Measurements from ENCODE around the gene GABRR1.
A peak's percentile ranks its signal among the peaks of the same experiment; 100 is the strongest.

Gene GABRR1

GRCh38 chr6:89161326-89162046, 55.7 kb downstream of the GABRR1 start:
- Histone ChIP-seq H3K36me3 (ENCODE audit: control insufficient read depth, insufficient read depth, low read length) (no peaks in the 10 kb centered on the region), H3K4me3 (ENCODE audit: low read depth, low read length) (no peak overlapping the region), H3K4me1 (no peaks in the 10 kb centered on the region), H3K79me2 (no peaks in the 10 kb centered on the region), H3K9me3 (ENCODE audit: control insufficient read depth, low read length) (no peaks in the 10 kb centered on the region), H2AFZ (no peak overlapping the region), H3K27ac (peak overlapping the region; percentile 43), H3K9ac (no peak overlapping the region), H3K27me3 (ENCODE audit: control insufficient read depth, insufficient read depth, low read length) (no peaks in the 10 kb centered on the region), H3K4me2 (ENCODE audit: low read length) (no peak overlapping the region)
- TF ChIP-seq CTCF (IDR thresholded peaks at IDR 0.05) = no peak

- no peak for TF ChIP-seq CTCF (IDR thresholded peaks at IDR 0.05)
- Histone ChIP-seq H3K4me3 (ENCODE audit: low read depth, low read length) (no peak overlapping the region), H2AFZ (no peak overlapping the region), H3K36me3 (ENCODE audit: control insufficient read depth, insufficient read depth, low read length) (no peaks in the 10 kb centered on the region), H3K9ac (no peak overlapping the region), H3K27me3 (ENCODE audit: control insufficient read depth, insufficient read depth, low read length) (no peaks in the 10 kb centered on the region), H3K27ac (no peak overlapping the region), H3K9me3 (ENCODE audit: control insufficient read depth, low read length) (no peaks in the 10 kb centered on the region), H3K4me2 (ENCODE audit: low read length) (no peak overlapping the region), H3K4me1 (no peaks in the 10 kb centered on the region), H3K79me2 (peaks cover 2% of the 10 kb centered on the region)
Measured at GRCh38 chr6:89160331-89161092, 56.6 kb downstream of the GABRR1 start.

- no peak overlapping the region for H2AFZ ChIP-seq
Measured at GRCh38 chr6:89154131-89154530, 63.0 kb downstream of the GABRR1 start.

GRCh38 chr6:89148016-89148750, 69.0 kb downstream of the GABRR1 start:
- no peak overlapping the region for H2AFZ ChIP-seq
- no peaks in the 10 kb centered on the region for H3K79me2 ChIP-seq
- H3K9ac ChIP-seq = no peak overlapping the region
- TF ChIP-seq CTCF (IDR thresholded peaks at IDR 0.05) = no peak
- no peaks in the 10 kb centered on the region for H3K36me3 ChIP-seq (ENCODE audit: control insufficient read depth, insufficient read depth, low read length)
- H3K27me3 ChIP-seq (ENCODE audit: control insufficient read depth, insufficient read depth, low read length) = no peaks in the 10 kb centered on the region
- H3K27ac ChIP-seq = no peak overlapping the region
- H3K4me1 ChIP-seq = peaks cover 11% of the 10 kb centered on the region
- H3K9me3 ChIP-seq (ENCODE audit: control insufficient read depth, low read length) = no peaks in the 10 kb centered on the region
- no peak overlapping the region for H3K4me3 ChIP-seq (ENCODE audit: low read depth, low read length)
- H3K4me2 ChIP-seq (ENCODE audit: low read length) = no peak overlapping the region

More at GRCh38 chr6:89154131-89154530, 63.0 kb downstream of the GABRR1 start:
- H3K79me2 ChIP-seq = peaks cover 2% of the 10 kb centered on the region
- H3K4me2 ChIP-seq (ENCODE audit: low read length) = no peak overlapping the region
- no peaks in the 10 kb centered on the region for H3K27me3 ChIP-seq (ENCODE audit: control insufficient read depth, insufficient read depth, low read length)
- H3K4me3 ChIP-seq (ENCODE audit: low read depth, low read length) = no peak overlapping the region
- H3K27ac ChIP-seq = no peak overlapping the region
- H3K36me3 ChIP-seq (ENCODE audit: control insufficient read depth, insufficient read depth, low read length) = no peaks in the 10 kb centered on the region
- H3K9me3 ChIP-seq (ENCODE audit: control insufficient read depth, low read length) = no peaks in the 10 kb centered on the region
- TF ChIP-seq CTCF (IDR thresholded peaks at IDR 0.05) = no peak
- H3K4me1 ChIP-seq = peaks cover 5% of the 10 kb centered on the region
- H3K9ac ChIP-seq = no peak overlapping the region
